Measurements from ENCODE around the gene KIF26B. TPM values are rescaled to one million over a fixed set of nuclear protein-coding genes. Genes with fewer than 3 reads are reported as not detected.

The KIF26B gene
- total RNA-seq, 4 donors from 2014 or later = 0.20 to 0.79 (median 0.41) TPM; not detected in 1

DNA sequence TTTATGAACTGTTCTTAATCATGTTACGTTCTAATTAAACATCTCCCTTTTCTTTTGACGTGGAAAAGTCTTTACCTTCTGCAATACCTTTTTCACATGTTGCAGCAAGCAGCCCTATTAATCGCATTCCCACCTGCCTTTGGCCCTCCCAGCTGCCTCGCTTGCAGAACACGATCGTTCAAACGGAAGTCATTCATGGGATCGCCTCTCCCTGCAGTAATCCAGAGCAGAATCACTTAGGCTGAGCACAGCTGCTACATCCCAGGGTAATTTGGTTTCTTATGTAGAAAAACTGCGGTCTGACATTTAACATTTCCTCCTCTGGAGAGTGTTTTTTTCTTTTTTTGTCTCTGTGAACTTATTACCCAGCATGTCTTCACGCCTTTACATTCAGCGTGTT, 206.3 kb downstream of the KIF26B start:
- in situ Hi-C loops (cut with MboI; ENCODE audit: low pct_ligation_motif_present in 1 of 4, low pct_unique_long_range_greater_than_20kb in 1 of 4, low sequenced_read_pairs in 3 of 4) (no loop called here), intact Hi-C loops (cut with DNase I; ENCODE audit: low total_unique reads) (no loop called here)
- WGBS, 2 donors (ENCODE audit: low coverage in 1 of 2) = 84 to 88% methylated on average over 4 to 11 of the region's 11 CpGs

DNA sequence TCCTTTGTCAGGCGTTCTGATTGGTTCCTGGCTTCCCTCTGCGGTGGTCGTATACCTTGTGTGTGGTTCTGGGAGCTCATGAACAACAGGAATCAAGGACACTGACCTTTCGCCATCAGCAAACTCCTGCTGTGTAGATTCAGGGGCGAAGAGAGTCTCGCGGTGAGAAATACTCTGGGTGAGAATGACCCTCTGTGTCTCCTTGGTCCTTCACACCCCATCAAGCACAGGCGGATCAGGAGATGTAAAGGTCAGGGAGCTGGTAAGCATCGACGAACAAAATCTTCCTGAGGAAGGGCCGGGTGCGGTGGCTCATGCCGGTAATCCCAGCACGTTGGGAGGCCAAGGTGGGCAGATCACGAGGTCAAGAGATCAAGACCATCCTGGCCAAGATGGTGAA, 207.2 kb downstream of the KIF26B start:
- no peak for DNase-seq
- Histone ChIP-seq H3K27ac (no peak overlapping the region), H3K9me3 (no peaks in the 10 kb centered on the region), H3K4me3 (no peak overlapping the region), H3K36me3 (no peaks in the 10 kb centered on the region), H3K27me3 (no peaks in the 10 kb centered on the region), H3K4me1 (no peaks in the 10 kb centered on the region)
- intact Hi-C loops (cut with DNase I; ENCODE audit: low total_unique reads) = no loop called here
- no peak for TF ChIP-seq POLR2AphosphoS5 (IDR thresholded peaks at IDR 0.05)
- TF ChIP-seq EP300 (IDR thresholded peaks at IDR 0.05; ENCODE audit: low read depth) = no peak
- no peak for TF ChIP-seq POLR2A (IDR thresholded peaks at IDR 0.05)
- TF ChIP-seq, protein P1, sequence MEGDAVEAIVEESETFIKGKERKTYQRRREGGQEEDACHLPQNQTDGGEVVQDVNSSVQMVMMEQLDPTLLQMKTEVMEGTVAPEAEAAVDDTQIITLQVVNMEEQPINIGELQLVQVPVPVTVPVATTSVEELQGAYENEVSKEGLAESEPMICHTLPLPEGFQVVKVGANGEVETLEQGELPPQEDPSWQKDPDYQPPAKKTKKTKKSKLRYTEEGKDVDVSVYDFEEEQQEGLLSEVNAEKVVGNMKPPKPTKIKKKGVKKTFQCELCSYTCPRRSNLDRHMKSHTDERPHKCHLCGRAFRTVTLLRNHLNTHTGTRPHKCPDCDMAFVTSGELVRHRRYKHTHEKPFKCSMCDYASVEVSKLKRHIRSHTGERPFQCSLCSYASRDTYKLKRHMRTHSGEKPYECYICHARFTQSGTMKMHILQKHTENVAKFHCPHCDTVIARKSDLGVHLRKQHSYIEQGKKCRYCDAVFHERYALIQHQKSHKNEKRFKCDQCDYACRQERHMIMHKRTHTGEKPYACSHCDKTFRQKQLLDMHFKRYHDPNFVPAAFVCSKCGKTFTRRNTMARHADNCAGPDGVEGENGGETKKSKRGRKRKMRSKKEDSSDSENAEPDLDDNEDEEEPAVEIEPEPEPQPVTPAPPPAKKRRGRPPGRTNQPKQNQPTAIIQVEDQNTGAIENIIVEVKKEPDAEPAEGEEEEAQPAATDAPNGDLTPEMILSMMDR (IDR thresholded peaks at IDR 0.05) = no peak
- in situ Hi-C loops (cut with MboI; ENCODE audit: low pct_ligation_motif_present in 1 of 4, low pct_unique_long_range_greater_than_20kb in 1 of 4, low sequenced_read_pairs in 3 of 4) = no loop called here
- WGBS, 2 donors (ENCODE audit: low coverage in 1 of 2) = 90% methylated on average over 15 of the region's 15 CpGs; no CpG with 5 or more reads in 1 of the 2 donors

More for the DNA sequence above, 206.3 kb downstream of the KIF26B start:
- no peak overlapping the region for H3K4me3 ChIP-seq
- DNase-seq = no peak
- TF ChIP-seq POLR2AphosphoS5 (IDR thresholded peaks at IDR 0.05) (no peak), POLR2A (IDR thresholded peaks at IDR 0.05) (no peak), EP300 (IDR thresholded peaks at IDR 0.05; ENCODE audit: low read depth) (no peak)
- TF ChIP-seq, protein P1 (IDR thresholded peaks at IDR 0.05) = no peak
- H3K27ac ChIP-seq = no peak overlapping the region
- no peaks in the 10 kb centered on the region for H3K9me3 ChIP-seq
- no peaks in the 10 kb centered on the region for H3K4me1 ChIP-seq
- H3K27me3 ChIP-seq = no peaks in the 10 kb centered on the region
- H3K36me3 ChIP-seq = no peaks in the 10 kb centered on the region

DNA sequence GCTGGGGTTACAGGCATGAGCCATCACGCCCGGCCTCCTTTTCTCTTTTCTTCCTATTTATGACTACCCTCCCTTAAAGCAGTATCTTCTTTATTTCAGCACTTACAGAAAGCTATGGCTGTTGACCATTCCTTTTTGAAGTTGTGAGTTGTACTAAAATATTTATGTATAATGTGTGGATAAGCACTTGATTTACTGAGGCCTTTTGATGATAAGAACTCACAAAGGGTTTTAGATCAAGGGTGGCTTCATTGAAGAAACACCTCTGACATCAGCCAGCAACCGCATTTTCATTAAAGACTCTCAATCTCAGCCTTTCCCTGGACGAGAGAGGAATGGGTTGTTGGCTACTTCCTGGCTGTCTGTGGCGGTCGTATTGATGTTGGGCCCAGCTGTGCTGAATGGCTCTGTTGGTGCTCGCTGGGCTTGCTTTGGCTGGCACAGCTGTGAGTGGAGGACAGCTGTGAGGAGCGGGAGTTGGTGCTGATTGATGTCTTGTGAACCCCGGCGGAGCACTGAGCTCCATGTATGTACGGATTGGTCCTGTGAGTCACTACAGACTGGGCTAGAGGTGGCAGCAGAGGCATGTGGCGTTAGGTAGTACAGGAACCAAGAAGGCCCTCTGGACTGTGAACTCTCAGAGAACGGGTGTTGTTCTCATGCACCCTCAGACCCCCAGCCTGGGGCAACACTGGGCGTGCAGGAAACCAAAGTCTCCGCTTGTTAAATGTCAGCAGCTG, 208.8 kb downstream of the KIF26B start:
- H3K4me3 ChIP-seq = no peak overlapping the region
- no peak overlapping the region for H3K27ac ChIP-seq
- intact Hi-C loops (cut with DNase I; ENCODE audit: low total_unique reads) (no loop called here), in situ Hi-C loops (cut with MboI; ENCODE audit: low pct_ligation_motif_present in 1 of 4, low pct_unique_long_range_greater_than_20kb in 1 of 4, low sequenced_read_pairs in 3 of 4) (no loop called here)
- H3K27me3 ChIP-seq = no peaks in the 10 kb centered on the region
- no peaks in the 10 kb centered on the region for H3K9me3 ChIP-seq
- no peak for DNase-seq
- no peaks in the 10 kb centered on the region for H3K36me3 ChIP-seq
- H3K4me1 ChIP-seq = no peaks in the 10 kb centered on the region
- TF ChIP-seq, protein P1 (IDR thresholded peaks at IDR 0.05) = no peak
- no peak for TF ChIP-seq POLR2AphosphoS5 (IDR thresholded peaks at IDR 0.05)
- TF ChIP-seq EP300 (IDR thresholded peaks at IDR 0.05; ENCODE audit: low read depth) = no peak
- 84 to 85% methylated on average over 14 to 15 of the region's 15 CpGs for WGBS, 2 donors (ENCODE audit: low coverage in 1 of 2)

DNA sequence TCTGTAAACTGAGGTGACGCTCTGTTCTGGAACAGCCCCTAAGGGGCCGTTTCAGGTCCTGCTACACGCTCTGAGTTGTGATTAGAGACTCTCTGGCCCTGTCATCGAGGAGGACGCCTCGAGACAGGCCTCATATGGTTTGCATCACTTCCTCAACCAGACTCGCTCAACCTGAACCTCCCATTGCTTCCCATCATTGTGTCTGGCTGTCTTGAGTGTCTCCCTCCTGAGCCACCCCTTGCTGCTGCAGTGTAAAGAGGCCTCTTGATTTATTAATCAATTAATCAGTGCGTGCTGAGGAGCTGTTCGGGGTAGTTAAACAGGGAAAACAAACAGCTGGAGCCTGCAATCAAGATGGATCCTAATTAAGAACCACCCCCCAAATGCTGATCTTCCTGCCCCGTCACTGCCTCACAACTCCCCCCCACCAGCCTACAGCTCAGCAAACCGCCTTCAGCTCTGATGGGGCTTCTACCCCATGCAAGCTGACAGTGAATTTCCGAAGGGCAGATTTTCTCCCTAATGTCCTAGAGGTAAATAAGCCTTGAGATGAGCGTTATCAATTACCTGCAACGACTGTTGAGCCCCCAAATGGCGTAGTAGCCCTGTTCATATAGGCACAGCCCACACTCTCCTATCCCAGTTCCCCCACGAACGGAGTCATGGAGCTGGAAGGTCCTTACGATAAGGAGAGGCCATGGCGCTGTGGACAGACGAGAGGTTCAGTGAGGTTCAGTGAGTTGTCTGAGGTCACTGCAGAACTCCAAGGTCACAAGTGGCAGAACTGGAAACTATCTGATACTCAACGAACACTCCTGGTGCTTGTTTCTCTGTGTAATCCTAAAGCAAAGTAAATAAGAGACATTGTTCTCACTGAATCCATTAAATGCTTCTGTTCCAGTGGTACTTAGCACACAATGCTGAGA, 210.6 kb downstream of the KIF26B start:
- 73 to 85% methylated on average over 12 to 21 of the region's 21 CpGs for WGBS, 2 donors (ENCODE audit: low coverage in 1 of 2)
- no peak for DNase-seq
- Histone ChIP-seq H3K9me3 (no peaks in the 10 kb centered on the region), H3K4me3 (no peak overlapping the region), H3K27ac (no peak overlapping the region), H3K36me3 (no peaks in the 10 kb centered on the region), H3K27me3 (no peaks in the 10 kb centered on the region), H3K4me1 (no peaks in the 10 kb centered on the region)
- in situ Hi-C loops (cut with MboI; ENCODE audit: low pct_ligation_motif_present in 1 of 4, low pct_unique_long_range_greater_than_20kb in 1 of 4, low sequenced_read_pairs in 3 of 4) = no loop called here
- TF ChIP-seq, protein P1 (IDR thresholded peaks at IDR 0.05) = no peak
- intact Hi-C loops (cut with DNase I; ENCODE audit: low total_unique reads) = no loop called here

Measured in transverse colon (tissue), 4 donors.